H1 (cell line): ENCODE measurements around the gene BRINP3. TPM values are rescaled to one million over a fixed set of nuclear protein-coding genes. Genes with fewer than 3 reads are reported as not detected.

Experiments
- SIN3A ChIP-seq, 2 experiments: IDR thresholded peaks in 1 of 2; conservative IDR thresholded peaks in 1 of 2; 2 replicates each; pipeline ENCODE4 v1.6.1; 2011 to 2012; ENCODE audit warnings: low read length in 2 of 2, improper control_type of control experiment in 1 of 2, low read depth in 1 of 2, mild to moderate bottlenecking in 1 of 2
- polyA plus RNA-seq, 7 experiments: library from polyadenylated mRNA; depleted of rRNA in 3 of 7; stranded (reverse) in 5 of 7; unstranded in 2 of 7; fragments of >200 nt in 5 of 7; fragments of 200-250 nt in 2 of 7; gene quantifications; 1 replicate in 5 of 7; 2 replicates in 1 of 7; 4 replicates in 1 of 7; pipeline versions ENCODE4 v1.2.1 to v1.2.3, GENCODE V29; 2011 to 2013; ENCODE audit warnings: missing spikeins in 2 of 7, mixed read lengths in 2 of 7
- total RNA-seq: library from RNA; stranded (reverse); fragmentation: NEBNext Ultra II Directional; extraction: Animal tissue kit (Norgen Biotek cat#: 25700); gene quantifications from 2 replicates; pipeline ENCODE4 v1.2.1, GENCODE V29; 2021
- TF ChIP-seq, protein P1 (sequence below): IDR thresholded peaks from 2 replicates; pipeline ENCODE4 v1.6.1; 2011; ENCODE audit warnings: low read depth, mild to moderate bottlenecking, low read length; ENCODE audit not compliant: insufficient read depth

The BRINP3 gene
- total and polyA plus RNA-seq, 2 of the 8 experiments (the other 6 are each of a cell fraction or from before 2014, with no cell fraction given) = not detected

DNA sequence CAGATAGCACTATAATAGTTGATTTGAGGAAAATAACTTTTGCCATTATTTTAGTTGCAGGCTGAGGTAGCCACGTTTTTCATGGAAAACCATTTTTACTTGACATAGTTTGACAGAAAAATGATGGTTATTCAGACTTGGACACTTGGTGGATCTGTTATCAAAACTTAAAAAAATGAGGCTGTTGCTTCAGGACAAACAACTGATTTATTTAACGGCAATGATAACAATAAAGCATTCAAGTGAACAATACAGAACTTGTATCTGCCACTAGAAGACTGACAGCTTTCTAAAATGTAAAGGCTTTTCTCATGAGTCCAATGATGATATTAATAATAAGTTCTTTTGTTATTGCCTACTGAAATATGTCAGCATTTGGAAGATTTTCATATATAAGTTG, 322.9 kb downstream of the BRINP3 start (continued):
- TF ChIP-seq, protein P1, sequence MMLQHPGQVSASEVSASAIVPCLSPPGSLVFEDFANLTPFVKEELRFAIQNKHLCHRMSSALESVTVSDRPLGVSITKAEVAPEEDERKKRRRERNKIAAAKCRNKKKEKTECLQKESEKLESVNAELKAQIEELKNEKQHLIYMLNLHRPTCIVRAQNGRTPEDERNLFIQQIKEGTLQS = no peak
- no peak for TF ChIP-seq SIN3A (conservative IDR thresholded peaks at IDR 0.05 in 1 of 2, IDR thresholded peaks at IDR 0.05 in 1 of 2; ENCODE audit: low read depth in 1 of 2, low read length in 2 of 2)
